Subcutaneous abdominal adipose tissue (tissue), 5 donors: Measurements from ENCODE around the gene NID1.
A peak's percentile ranks its signal among the peaks of the same experiment; 100 is the strongest.
"Not testable (repeated sequence)": the region's sequence is repeated elsewhere in the genome, so short reads cannot be mapped to it uniquely, and the experiment has no call there.

Source experiments
- H3K27ac ChIP-seq: one replicate; pipeline ENCODE4 v1.7.0; 2013; ENCODE audit warnings: low read depth, mild to moderate bottlenecking, inconsistent platforms, low read length, moderate library complexity
- H3K27me3 ChIP-seq, 5 donors: one replicate each; pipeline ENCODE4 v1.7.0; 2013; ENCODE audit warnings: low read length in 5 of 5, inconsistent platforms in 1 of 5; ENCODE audit not compliant: control insufficient read depth in 5 of 5, insufficient read depth in 4 of 5
- H3K36me3 ChIP-seq, 5 donors: one replicate each; pipeline ENCODE4 v1.7.0; 2013; ENCODE audit warnings: low read length in 5 of 5; ENCODE audit not compliant: control insufficient read depth in 5 of 5, insufficient read depth in 5 of 5
- H3K4me1 ChIP-seq, 5 donors: one replicate each; pipeline ENCODE4 v1.7.0; 2013; ENCODE audit warnings: low read length in 5 of 5, mild to moderate bottlenecking in 3 of 5, moderate library complexity in 1 of 5; ENCODE audit not compliant: control insufficient read depth in 5 of 5, insufficient read depth in 5 of 5
- H3K4me3 ChIP-seq, 5 donors: one replicate each; pipeline ENCODE4 v1.7.0; 2013; ENCODE audit warnings: low read length in 5 of 5, low read depth in 1 of 5
- H3K9ac ChIP-seq, 5 donors: one replicate each; pipeline ENCODE4 v1.7.0; 2013; ENCODE audit warnings: low read length in 5 of 5, mild to moderate bottlenecking in 4 of 5, moderate library complexity in 3 of 5
- H3K9me3 ChIP-seq, 5 donors: one replicate each; pipeline ENCODE4 v1.7.0; 2013; ENCODE audit warnings: low read length in 5 of 5; ENCODE audit not compliant: control insufficient read depth in 5 of 5
- donor health status: healthy.
- donor health status: healthy.
- donor health status: healthy.
- donor health status: healthy.
- donor health status: healthy.

The NID1 gene

DNA sequence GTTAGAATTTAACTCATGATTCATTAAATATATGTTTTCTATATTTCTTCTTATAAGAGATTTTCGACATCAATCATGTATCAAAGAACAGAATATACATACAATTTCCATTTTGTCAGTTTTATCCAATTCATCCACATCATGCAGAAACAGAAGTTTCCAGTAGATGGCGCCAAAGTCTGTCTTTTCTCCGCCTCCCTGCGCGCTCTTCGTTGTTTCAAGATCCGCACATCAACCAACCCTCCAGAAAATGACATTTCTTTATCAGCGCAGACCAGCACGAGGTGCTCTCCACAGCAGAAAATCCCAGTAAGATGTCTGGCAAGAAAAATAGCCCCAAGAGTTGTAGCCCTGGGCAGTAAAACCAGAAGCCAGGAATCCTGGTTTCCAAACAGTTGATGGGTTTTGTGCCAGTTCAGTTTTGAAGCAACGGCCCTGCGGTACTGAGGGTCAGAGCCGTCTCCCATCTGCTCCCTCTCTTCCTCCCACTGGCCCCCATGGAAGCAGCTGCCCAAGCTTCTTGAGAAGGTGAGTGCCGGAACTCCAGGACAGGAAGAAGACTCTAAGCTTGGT is 38.8 kb upstream of the NID1 start:
- Histone ChIP-seq H3K27ac (no peak overlapping the region), H3K9me3 (no peaks in the 10 kb centered on the region), H3K36me3 (no peaks in the 10 kb centered on the region), H3K9ac (peak overlapping the region in 1 of 5 donors; percentile 10), H3K27me3 (peaks cover 0 to 7% (median 0%) of the 10 kb centered on the region in 5 donors), H3K4me1 (peaks cover 0 to 6% (median 3%) of the 10 kb centered on the region in 5 donors), H3K4me3 (no peak overlapping the region)

DNA sequence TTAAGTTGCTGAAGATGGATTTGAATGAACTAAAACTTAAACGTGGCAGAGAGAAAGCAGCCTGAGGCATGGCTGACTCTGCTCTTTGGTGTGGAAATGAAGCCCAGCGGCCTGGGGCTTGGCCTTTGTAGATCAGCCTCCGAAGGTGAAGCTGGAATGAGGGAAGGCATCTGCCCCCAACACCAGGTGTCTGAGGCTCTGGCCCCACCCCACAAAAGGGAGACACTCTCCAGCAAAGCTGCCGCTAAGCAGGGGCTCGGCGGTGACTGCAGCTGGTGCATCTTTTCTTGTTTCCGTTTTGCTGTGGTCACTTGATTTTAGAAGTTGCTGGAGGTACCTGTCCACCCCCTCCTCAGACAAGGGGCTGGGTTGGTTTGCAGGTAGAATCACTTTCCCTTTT is 38.2 kb upstream of the NID1 start:
- H3K9me3 ChIP-seq, result no peaks in the 10 kb centered on the region
- H3K27me3 ChIP-seq, result peaks cover 0 to 7% (median 0%) of the 10 kb centered on the region in 5 donors
- no peak overlapping the region for H3K9ac ChIP-seq

DNA sequence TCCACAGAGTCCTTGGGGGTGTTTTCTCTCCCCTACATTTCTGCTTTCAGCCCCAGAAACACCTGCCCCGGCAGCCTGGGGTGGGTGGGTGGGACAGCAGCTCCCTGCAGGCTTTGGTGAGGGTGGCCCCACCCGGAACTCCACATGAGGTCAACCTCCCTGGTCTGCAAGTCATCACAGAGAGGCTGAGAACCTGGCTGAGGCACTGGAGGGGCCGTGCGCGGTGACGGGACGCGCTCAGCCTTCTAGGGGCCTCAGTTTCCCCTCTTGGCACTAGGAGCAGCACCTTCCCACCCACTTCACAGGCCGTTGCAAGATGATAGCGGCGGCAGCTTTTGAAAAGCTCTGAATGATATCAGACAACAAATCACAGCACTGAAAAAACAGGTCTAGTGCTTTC is 37.7 kb upstream of the NID1 start:
- H3K4me3 ChIP-seq, result no peak overlapping the region
- H3K9me3 ChIP-seq, result peaks cover 0 to 3% (median 0%) of the 10 kb centered on the region in 5 donors
- no peaks in the 10 kb centered on the region for H3K36me3 ChIP-seq
- peaks cover 0 to 7% (median 0%) of the 10 kb centered on the region in 5 donors for H3K27me3 ChIP-seq
- H3K27ac ChIP-seq, result no peak overlapping the region
- no peak overlapping the region for H3K9ac ChIP-seq
- peaks cover 0 to 7% (median 3%) of the 10 kb centered on the region in 5 donors for H3K4me1 ChIP-seq

More for the DNA sequence above, 38.2 kb upstream of the NID1 start:
- Histone ChIP-seq H3K4me1 (peaks cover 0 to 6% (median 3%) of the 10 kb centered on the region in 5 donors), H3K36me3 (no peaks in the 10 kb centered on the region), H3K27ac (no peak overlapping the region), H3K4me3 (no peak overlapping the region)

DNA sequence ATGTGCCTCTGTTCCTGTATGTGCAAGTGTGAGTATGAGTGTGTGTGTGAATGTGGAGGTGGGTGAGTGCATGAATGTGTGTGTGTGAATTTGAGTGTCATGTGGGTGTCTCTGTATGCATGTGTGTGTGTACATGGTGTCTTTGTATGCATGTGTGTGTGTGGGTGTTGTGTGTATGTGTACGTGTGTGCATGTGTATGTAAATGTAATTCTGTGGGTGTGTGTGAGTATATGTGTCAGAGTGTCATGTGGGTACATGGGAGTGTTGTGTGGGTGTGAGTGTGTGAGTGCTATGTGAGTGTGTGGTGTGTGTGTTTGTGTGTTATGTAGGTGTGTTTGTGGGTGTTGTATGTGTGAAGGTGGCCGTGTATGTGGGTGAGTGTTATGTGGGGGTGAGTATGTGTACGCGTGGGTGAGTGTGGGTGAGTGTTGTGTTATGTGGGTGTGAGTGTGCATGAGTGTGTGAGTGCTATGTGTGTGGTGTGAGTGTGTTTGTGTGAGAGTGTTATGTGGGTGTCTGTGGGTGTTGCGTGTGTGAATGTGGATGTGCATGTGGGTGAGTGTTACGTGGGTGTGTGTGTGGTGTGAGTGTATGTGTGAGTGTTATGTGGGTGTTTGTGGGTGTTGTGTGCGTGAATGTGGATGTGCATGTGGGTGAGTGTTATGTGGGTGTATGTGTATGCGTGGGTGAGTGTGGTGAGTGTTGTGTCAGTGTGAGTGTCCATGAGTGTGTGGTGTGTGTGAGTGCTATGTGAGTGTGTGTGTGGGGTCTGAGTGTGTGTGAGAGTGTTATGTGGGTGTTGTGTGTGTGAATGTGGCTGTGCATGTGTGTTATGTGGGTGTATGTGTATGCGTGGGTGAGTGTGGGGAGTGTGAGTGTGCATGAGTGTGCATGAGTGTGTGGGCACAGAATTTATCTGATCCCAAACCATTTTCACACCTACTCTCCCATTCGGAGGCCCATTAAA is 36.6 kb upstream of the NID1 start:
- peaks cover 0 to 8% (median 3%) of the 10 kb centered on the region in 5 donors for H3K4me1 ChIP-seq
- H3K27me3 ChIP-seq, result peaks cover 0 to 7% (median 0%) of the 10 kb centered on the region in 5 donors
- no peak overlapping the region for H3K9ac ChIP-seq
- H3K36me3 ChIP-seq, result no peaks in the 10 kb centered on the region
- H3K4me3 ChIP-seq, result no peak overlapping the region
- no peak overlapping the region for H3K27ac ChIP-seq
- peaks cover 0 to 6% (median 6%) of the 10 kb centered on the region in 5 donors for H3K9me3 ChIP-seq

DNA sequence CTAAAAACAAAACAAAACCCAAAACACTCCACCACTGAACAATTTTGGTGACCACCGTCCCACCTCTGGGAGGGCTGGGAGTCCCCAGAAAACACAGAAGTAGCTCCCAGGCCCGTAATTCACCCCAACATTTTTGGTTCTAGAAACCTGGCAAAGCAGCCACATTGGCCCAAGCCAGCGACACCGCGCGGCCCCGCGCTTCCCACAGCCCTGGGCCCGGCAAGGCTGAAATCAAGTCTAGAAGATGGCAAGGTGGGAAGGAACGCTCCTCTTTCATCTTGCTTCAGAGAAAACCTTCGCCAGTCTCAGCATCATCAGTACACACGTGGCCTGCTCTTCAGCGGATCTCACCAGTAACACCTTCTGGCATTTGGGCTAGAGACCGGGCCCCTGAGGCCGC is 35.9 kb upstream of the NID1 start:
- Histone ChIP-seq H3K27me3 (peaks cover 0 to 7% (median 0%) of the 10 kb centered on the region in 5 donors), H3K36me3 (no peaks in the 10 kb centered on the region), H3K9me3 (peaks cover 0 to 10% (median 8%) of the 10 kb centered on the region in 5 donors), H3K4me3 (no peak overlapping the region), H3K9ac (no peak overlapping the region), H3K4me1 (peaks cover 0 to 8% (median 3%) of the 10 kb centered on the region in 5 donors), H3K27ac (no peak overlapping the region)

DNA sequence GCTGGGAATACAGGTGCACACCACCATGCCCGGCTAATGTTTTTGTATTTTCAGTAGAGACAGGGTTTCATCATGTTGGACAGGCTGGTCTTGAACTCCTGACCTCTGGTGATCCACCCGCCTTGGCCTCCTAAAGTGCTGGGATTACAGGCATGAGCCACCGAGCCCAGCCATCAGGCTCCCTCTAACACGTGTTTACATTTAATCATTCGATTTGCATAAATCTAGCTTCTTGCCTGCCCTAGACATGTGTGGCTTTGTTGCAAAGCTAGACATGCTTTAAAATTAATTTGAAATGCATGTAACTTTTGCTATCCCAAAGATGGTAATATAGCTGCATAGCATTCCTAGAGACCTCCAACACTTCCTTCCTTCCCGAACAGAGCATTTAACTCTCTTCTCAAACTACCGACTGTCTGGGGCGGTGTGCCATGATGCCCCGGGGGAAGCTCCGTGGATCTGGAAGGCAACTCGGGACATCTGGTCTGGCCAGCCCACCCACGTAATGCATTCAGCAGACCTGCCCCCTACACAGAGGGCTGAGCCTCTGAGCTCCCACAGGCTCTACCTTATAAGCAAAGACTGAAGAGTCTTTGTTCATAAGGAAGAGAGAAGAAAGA is 34.6 kb upstream of the NID1 start:
- Histone ChIP-seq H3K4me3 (no peak overlapping the region), H3K36me3 (no peaks in the 10 kb centered on the region), H3K9ac (no peak overlapping the region), H3K27ac (no peak overlapping the region), H3K27me3 (peaks cover 0 to 7% (median 0%) of the 10 kb centered on the region in 5 donors), H3K9me3 (peaks cover 0 to 11% (median 8%) of the 10 kb centered on the region in 5 donors), H3K4me1 (peaks cover 0 to 8% (median 3%) of the 10 kb centered on the region in 5 donors)

DNA sequence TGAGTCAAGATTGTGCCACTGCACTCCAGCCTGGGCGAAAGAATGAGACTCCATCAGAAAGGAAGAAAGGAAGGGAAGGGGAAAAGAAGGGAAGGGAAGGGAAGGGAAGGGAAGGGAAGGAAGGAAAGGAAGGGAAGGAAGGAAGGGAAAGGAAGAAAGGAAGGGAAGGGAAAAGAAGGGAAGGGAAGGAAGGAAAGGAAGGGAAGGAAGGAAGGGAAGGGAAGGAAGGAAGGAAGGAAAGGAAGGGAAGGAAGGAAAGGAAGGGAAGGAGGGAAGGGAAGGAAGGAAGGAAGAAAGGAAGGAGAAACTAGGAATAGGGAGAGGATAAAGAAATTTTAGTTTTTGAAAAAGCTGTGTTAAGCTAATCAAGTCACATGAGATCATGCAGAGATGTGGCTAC is 33.4 kb upstream of the NID1 start:
- Histone ChIP-seq H3K4me1 (peaks cover 0 to 8% (median 0%) of the 10 kb centered on the region in 5 donors), H3K4me3 (no peak overlapping the region), H3K36me3 (no peaks in the 10 kb centered on the region), H3K9me3 (peaks cover 0 to 11% (median 8%) of the 10 kb centered on the region in 5 donors), H3K27me3 (peaks cover 0 to 7% (median 0%) of the 10 kb centered on the region in 5 donors), H3K9ac (no peak overlapping the region), H3K27ac (no peak overlapping the region)

DNA sequence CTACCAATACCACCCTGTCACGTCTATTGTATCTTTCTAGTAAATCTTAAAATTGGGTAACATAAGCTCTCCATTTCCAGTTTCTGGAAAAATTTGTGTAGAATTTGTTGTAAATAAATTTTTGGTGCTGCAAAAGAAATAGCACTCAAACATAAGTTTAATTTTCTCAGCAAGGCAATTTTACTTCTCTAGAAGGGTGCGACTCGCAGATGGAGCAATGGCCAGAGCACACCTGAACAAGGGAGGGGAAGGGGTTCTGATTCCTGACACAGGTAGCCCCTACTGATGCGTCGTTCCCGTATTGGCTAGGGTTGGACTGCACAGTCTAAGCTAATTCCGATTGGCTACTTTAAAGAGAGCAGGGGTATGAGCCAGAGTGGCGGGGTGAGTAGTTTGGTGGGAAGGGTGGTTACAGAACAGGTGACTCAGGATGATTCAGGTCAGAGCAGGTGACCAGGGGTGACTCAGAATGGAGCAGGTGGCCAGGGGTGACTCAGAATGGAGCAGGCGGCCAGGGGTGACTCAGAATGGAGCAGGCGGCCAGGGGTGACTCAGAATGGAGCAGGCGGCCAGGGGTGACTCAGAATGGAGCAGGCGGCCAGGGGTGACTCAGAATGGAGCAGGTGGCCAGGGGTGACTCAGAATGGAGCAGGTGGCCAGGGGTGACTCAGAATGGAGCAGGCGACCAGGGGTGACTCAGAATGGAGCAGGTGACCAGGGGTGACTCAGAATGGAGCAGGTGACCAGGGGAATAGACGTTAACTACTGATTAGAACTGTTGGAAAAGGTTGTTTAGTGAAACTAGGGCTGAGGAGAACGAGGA is 32.0 kb upstream of the NID1 start:
- Histone ChIP-seq H3K9me3 (peaks cover 0 to 11% (median 8%) of the 10 kb centered on the region in 5 donors), H3K9ac (peak overlapping the region in 4 of 5 donors; percentile 1 to 40 (median 4)), H3K27ac (peak overlapping the region; percentile 88)
- H3K27me3 ChIP-seq, H3K36me3 ChIP-seq, H3K4me1 ChIP-seq, H3K4me3 ChIP-seq: not testable (repeated sequence)

DNA sequence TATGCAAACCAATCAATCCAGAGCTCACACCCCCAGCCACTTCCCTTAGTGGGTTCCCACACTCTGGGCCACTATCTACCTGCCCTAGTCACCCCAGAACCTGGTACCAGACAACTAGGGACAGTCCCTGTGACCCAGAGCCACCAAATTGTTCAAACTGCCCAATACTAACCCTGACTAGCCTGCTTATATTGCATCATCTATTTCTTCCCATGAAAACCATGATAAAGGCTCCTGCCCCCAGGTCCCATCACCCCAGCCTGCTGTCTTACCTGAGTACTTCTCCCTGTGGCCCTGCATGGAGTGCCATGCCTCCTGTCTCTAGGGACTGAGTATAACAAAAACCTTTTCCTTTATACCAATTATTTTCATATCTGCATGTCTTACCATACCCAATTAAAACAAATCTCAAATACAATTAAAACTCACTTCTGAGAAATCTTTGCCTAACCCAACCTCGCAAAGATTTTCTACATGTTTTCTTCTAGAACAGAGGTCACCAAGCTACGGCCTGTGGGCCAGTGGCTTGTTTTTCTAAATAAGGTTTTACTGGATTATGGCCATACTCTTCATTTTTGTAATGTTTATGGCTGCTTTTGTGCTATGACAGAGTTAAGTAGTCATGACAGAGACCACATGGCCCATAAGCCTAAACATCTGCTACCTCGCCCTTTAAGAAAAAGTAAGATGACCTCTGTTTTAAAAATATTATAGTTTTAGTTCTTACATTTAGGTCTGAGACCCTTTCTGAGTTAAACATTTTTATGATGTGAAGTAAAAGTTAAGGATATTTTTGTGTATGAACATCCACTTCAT is 31.0 kb upstream of the NID1 start:
- Histone ChIP-seq H3K36me3 (no peaks in the 10 kb centered on the region), H3K27me3 (no peaks in the 10 kb centered on the region), H3K9ac (no peak overlapping the region), H3K4me3 (no peak overlapping the region), H3K4me1 (peaks cover 0 to 10% (median 0%) of the 10 kb centered on the region in 5 donors), H3K9me3 (peaks cover 0 to 11% (median 8%) of the 10 kb centered on the region in 5 donors), H3K27ac (peak overlapping the region; percentile 88)
